Panc1 (cell line): ENCODE data around the gene TMEM47.

Experiments used
- POLR2AphosphoS5 ChIP-seq: IDR thresholded peaks from 2 replicates; pipeline ENCODE4 v1.6.1; 2012; ENCODE audit warnings: mild to moderate bottlenecking, low read depth, low read length, moderate library complexity
- REST ChIP-seq, 2 experiments: IDR thresholded peaks; 2 replicates each; pipeline ENCODE4 v1.6.1; 2011 to 2012; ENCODE audit warnings: low read depth in 2 of 2, control low read depth in 1 of 2, low read length in 1 of 2, mild to moderate bottlenecking in 1 of 2, moderate library complexity in 1 of 2; ENCODE audit not compliant: insufficient read depth in 1 of 2
- SIN3A ChIP-seq: IDR thresholded peaks from 2 replicates; pipeline ENCODE4 v1.6.1; 2012; ENCODE audit warnings: low read depth, mild to moderate bottlenecking, low read length, moderate library complexity, borderline replicate concordance; ENCODE audit not compliant: insufficient read depth
- TCF7L2 ChIP-seq: IDR thresholded peaks from 2 replicates; pipeline ENCODE4 v1.6.1; 2011; ENCODE audit warnings: mild to moderate bottlenecking, low read depth, low read length, inconsistent platforms
- TF ChIP-seq, protein P1 (sequence below): fragments of 450-650 bp; IDR thresholded peaks from 2 replicates; pipeline ENCODE4 v1.5.1; 2017; ENCODE audit warnings: mild to moderate bottlenecking

DNA sequence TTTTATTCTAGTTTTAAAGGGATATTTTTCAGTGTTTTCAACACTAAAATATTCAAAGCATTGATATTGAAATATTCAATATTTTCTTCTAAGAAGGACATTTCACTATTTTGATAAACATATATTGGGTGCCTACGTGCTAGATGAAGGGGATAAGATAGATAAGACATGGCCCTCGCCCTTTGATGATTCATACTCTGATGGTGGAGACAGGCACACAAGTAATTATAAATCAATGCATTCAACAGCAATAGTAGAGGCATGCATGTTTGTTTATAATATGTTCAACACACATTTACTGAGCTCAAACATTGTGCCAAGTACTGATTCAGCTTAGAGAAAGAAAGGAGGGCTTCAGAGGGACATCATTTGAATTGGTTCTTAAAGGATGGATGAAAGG lies 22.7 kb downstream of the TMEM47 start:
- TF ChIP-seq, protein P1, sequence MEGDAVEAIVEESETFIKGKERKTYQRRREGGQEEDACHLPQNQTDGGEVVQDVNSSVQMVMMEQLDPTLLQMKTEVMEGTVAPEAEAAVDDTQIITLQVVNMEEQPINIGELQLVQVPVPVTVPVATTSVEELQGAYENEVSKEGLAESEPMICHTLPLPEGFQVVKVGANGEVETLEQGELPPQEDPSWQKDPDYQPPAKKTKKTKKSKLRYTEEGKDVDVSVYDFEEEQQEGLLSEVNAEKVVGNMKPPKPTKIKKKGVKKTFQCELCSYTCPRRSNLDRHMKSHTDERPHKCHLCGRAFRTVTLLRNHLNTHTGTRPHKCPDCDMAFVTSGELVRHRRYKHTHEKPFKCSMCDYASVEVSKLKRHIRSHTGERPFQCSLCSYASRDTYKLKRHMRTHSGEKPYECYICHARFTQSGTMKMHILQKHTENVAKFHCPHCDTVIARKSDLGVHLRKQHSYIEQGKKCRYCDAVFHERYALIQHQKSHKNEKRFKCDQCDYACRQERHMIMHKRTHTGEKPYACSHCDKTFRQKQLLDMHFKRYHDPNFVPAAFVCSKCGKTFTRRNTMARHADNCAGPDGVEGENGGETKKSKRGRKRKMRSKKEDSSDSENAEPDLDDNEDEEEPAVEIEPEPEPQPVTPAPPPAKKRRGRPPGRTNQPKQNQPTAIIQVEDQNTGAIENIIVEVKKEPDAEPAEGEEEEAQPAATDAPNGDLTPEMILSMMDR: no peak
- TF ChIP-seq POLR2AphosphoS5 (no peak), TCF7L2 (no peak), SIN3A (no peak), REST (IDR thresholded peaks at IDR 0.05; ENCODE audit: insufficient read depth in 1 of 2, low read depth in 2 of 2, low read length in 1 of 2) (no peak)
